ENCODE data around the gene TNP2.
"Not testable (repeated sequence)": the region's sequence is repeated elsewhere in the genome, so short reads cannot be mapped to it uniquely, and the experiment has no call there.

Gene TNP2

DNA sequence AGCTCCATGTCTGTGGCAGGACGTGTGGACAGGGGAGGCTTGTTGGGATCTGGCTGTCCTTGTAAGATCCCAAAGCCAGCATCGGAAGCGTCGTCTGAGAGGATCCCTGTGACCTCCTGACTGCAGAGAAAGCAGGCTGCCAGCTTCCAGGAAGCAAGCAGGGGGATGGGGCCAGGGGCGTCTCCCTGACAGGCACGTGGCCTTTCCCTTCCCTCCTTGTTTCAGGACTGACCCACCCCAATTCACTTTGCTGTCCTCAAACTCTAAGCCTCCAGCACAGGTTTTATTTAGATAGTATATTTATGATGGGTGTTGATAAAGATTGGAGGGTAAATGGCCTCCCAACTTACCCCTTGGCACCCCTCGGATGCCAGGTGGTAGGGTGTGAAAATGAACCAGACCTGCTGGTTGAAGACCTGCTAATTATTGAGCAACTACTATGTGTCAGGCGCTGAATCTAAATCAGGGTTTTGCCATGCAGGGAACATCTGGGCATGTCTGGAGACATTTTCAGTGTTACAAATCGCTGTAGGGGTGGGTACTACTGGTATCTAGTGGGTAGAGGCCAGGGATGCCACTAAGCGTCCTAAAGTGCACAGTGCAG lies 37.7 kb downstream of the TNP2 start:
- TF ChIP-seq, protein P1, sequence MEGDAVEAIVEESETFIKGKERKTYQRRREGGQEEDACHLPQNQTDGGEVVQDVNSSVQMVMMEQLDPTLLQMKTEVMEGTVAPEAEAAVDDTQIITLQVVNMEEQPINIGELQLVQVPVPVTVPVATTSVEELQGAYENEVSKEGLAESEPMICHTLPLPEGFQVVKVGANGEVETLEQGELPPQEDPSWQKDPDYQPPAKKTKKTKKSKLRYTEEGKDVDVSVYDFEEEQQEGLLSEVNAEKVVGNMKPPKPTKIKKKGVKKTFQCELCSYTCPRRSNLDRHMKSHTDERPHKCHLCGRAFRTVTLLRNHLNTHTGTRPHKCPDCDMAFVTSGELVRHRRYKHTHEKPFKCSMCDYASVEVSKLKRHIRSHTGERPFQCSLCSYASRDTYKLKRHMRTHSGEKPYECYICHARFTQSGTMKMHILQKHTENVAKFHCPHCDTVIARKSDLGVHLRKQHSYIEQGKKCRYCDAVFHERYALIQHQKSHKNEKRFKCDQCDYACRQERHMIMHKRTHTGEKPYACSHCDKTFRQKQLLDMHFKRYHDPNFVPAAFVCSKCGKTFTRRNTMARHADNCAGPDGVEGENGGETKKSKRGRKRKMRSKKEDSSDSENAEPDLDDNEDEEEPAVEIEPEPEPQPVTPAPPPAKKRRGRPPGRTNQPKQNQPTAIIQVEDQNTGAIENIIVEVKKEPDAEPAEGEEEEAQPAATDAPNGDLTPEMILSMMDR (IDR thresholded peaks at IDR 0.05; ENCODE audit: low read depth, low read length), result no peak
- DNase-seq (ENCODE audit: low read depth in 2 of 2), result no peak
- H3K4me3 ChIP-seq (replicated peaks in 1 of 2; ENCODE audit: low read depth in 2 of 2, low read length in 2 of 2), result no peak overlapping the region

DNA sequence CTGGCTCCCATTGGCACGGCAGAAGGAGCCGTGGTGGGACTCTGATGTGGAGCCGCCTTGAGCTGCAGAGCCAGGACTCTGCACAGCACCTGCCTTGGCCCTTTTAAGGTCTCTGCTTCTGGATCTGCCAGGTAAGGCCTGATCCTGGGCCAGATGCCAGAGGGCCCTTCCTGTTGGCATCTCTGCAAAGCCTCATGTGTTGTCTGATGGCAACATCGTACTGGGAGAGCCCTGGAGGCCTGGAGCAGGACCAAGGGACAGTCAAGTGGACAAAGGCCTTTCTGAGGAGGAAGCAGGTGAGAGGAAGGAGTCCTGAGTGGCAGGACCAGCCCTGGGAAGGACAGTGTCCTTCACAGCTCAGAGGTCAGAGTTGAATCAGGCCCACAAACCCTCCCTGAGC lies 39.2 kb downstream of the TNP2 start:
- TF ChIP-seq, protein P1 (IDR thresholded peaks at IDR 0.05; ENCODE audit: low read depth, low read length), result no peak
- DNase-seq (ENCODE audit: low read depth in 2 of 2), result no peak
- H3K4me3 ChIP-seq (replicated peaks in 1 of 2; ENCODE audit: low read depth in 2 of 2, low read length in 2 of 2), result no peak overlapping the region

DNA sequence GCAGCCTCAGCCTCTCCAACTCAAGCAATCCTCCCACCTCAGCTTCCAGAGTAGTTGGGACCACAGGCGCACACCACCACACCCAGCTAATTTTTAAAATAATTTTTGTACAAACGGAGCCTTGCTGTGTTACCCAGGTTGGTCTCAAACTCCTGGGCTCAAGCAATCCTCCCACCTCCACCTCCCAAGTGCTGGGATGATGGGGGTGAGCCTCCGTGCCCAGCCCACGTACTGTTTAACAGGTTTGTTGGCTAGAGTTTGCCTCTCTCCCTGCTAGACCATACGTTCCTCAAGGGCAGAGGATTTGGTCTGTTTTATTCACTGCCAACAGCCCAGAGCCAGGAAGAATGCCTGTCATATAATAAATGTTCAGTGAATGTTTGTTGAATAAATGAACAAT lies 39.7 kb downstream of the TNP2 start:
- no peak for DNase-seq (ENCODE audit: low read depth in 2 of 2)
- TF ChIP-seq, protein P1 (IDR thresholded peaks at IDR 0.05; ENCODE audit: low read depth, low read length), result no peak
- no peak overlapping the region for H3K4me3 ChIP-seq (replicated peaks in 1 of 2; ENCODE audit: low read depth in 2 of 2, low read length in 2 of 2)

DNA sequence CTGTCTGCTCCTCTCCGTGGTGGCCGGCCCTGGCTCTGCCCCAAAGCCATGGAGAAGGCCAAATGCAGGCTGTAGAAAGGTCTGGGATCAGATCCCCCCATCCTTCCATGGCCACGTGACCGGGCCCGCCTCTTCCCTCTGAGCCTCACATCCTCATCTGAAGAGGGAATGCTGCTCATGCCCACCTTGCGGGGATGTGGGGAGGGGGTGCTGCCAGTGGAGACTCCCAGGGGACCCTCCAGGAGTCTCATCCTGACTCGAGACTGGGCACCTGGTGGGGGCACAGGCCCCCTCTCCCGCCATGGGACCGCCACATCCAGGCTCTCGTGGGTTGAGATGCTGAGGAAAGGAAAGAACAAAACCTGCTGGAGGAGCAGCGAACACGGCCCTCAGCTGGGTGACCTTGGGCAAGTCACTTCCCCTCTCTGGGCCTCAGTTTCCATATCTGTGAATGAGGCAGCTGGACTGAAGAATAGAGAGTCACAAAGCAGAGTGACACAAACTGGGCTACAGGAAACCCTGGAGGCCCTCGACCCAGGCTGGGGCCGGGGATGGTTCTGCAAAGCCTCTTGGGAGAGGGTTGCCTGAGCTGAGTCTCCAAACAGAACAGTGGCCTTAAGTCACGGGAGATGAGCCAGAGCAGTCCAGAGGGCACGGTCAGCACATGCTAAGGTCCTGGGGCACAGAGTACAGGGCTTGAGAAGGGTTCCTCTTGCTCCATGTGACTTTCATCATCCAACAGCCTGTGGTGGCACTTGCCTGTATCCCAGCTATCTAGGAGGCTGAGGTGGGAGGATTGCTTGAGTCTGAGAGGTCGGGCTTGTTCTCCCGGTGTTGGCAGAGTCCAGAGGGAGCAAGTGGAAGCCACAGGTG lies 43.2 kb downstream of the TNP2 start:
- TF ChIP-seq, protein P1 (IDR thresholded peaks at IDR 0.05; ENCODE audit: low read depth, low read length), result no peak

DNA sequence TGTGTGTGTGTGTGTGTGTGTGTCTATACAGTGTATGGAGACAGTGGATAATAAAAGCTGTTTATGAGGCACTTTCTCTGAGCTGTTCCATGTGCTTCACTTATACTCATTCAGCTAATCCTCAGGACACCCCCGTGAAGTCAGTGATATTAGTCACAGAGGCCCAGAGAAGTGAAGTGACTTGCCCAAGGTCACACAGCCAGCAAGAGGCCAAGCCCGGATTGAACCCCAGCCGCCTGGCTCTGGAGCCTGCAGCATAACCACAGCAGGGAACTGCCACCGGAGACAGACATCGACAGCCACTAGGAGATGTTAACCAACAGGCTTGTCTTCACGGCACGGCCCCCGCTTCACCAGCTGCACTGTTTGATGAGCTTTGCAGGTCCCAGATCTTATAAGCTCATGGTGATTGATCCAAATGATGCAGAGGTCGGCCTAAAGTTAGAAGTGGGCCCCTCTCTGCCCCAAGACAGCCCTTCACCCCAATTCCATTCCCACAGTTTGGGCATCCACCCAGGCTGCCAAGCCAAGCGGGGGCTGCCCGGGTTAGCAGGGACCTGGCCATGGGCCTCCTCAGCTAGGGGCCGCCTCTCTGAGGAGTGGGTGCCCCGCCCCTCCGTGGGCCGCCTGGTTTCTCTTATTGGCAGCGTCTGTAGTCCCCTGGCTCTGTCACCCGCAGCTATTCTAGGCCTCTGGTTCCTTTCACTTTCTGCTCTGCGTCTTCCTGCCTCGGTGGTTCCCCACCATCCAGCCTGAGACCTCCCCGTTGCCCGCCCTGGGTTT lies 44.0 kb downstream of the TNP2 start:
- H3K4me3 ChIP-seq (replicated peaks in 1 of 2; ENCODE audit: low read depth in 2 of 2, low read length in 2 of 2), result no peak overlapping the region
- peak in 1 of 2 donors; percentile 29 for DNase-seq (ENCODE audit: low read depth in 2 of 2)
- TF ChIP-seq, protein P1 (IDR thresholded peaks at IDR 0.05; ENCODE audit: low read depth, low read length), result no peak

More for the DNA sequence above, 43.2 kb downstream of the TNP2 start:
- H3K4me3 ChIP-seq (replicated peaks in 1 of 2; ENCODE audit: low read depth in 2 of 2, low read length in 2 of 2), result no peak overlapping the region
- no peak for DNase-seq (ENCODE audit: low read depth in 2 of 2)

DNA sequence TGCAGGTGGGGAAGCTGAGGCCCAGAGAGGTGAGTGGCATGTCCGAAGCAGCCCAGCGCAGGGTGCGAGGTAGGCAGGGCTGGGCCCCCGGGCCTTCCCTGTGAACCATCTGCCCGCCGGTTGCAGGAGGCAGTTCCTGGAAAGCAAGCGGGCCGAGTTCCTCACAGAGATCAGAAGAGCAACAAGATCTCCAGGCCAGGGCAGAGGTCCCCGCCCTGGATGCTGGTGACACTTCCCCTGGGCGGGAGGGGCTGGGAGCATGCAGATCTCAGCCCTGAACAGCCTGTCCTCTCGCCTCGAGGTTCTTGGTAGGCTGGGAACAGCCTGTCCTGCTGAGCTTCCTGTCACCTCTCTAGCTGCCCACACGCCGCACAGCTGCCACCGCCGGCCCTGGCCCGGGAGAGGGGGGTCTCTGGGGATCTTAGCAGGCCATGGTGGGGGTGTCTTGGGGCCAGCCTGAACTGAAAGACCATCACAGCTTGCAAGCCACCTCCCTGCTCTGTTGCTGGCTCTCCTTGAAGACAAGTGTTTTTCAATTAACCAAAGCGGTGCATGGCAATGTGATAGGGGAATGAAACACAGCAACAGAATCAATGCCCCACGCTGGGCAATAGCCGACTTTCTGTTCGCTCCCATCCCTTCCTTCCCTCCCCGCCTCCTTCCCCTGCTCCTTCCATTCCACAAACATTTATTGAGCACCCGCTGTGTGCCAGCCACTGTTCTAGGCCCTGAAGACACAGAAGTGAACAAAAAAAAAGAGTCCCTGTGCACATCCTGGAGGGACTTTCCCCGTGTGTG lies 44.8 kb downstream of the TNP2 start:
- no peak overlapping the region for H3K4me3 ChIP-seq (replicated peaks in 1 of 2; ENCODE audit: low read depth in 2 of 2, low read length in 2 of 2)
- no peak for DNase-seq (ENCODE audit: low read depth in 2 of 2)
- TF ChIP-seq, protein P1 (IDR thresholded peaks at IDR 0.05; ENCODE audit: low read depth, low read length), result no peak

DNA sequence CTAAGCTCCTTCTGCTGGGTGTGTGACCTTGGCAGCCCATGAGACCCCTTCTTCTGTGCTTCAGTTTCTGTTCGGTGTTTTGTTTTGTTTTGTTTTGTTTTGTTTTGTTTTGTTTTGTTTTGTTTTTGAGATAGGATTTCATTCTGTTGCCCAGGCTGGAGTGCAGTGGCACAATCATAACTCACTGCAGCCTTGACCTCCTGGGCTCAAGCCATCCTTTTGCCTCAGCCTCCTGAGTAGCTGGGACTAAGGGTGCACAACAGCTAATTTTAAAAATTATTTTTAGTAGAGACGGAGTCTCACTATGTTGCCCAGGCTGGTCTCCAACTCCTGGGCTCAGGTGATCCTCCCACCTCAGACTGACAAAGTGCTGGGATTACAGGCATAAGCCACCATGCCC lies 48.6 kb downstream of the TNP2 start:
- H3K4me3 ChIP-seq (replicated peaks in 1 of 2; ENCODE audit: low read depth in 2 of 2, low read length in 2 of 2); DNase-seq (ENCODE audit: low read depth in 2 of 2): not testable (repeated sequence)

Data from cardiac fibroblast (primary cell).